PFSK-1 (cell line): ENCODE measurements around the gene GPAM.

ENCODE experiments used
- FOXP2 ChIP-seq: optimal IDR thresholded peaks from 2 replicates; pipeline ENCODE3; 2011; ENCODE audit warnings: borderline replicate concordance, control low read depth, inconsistent platforms; ENCODE audit not compliant: insufficient read depth; ENCODE audit errors: extremely low read length, extremely low read depth
- POLR2AphosphoS5 ChIP-seq: IDR thresholded peaks from 2 replicates; pipeline ENCODE4 v1.6.1; 2012; ENCODE audit warnings: low read depth, mild to moderate bottlenecking, control low read depth, low read length, moderate library complexity
- REST ChIP-seq, 2 experiments: IDR thresholded peaks; 2 replicates each; pipeline versions ENCODE4 v1.6.1 to v1.8.0; 2011 to 2012; ENCODE audit warnings: low read depth in 2 of 2, low read length in 2 of 2, control low read depth in 1 of 2, inconsistent platforms in 1 of 2, mild to moderate bottlenecking in 1 of 2, moderate library complexity in 1 of 2; ENCODE audit not compliant: insufficient read depth in 1 of 2
- SIN3A ChIP-seq: IDR thresholded peaks from 2 replicates; pipeline ENCODE4 v1.6.1; 2012; ENCODE audit warnings: mild to moderate bottlenecking, low read length, moderate library complexity, borderline replicate concordance; ENCODE audit not compliant: insufficient read depth
- TAF1 ChIP-seq: IDR thresholded peaks from 2 replicates; pipeline ENCODE4 v1.6.1; 2012; ENCODE audit warnings: low read length, control low read depth, borderline replicate concordance; ENCODE audit not compliant: insufficient read depth

The GPAM gene

DNA sequence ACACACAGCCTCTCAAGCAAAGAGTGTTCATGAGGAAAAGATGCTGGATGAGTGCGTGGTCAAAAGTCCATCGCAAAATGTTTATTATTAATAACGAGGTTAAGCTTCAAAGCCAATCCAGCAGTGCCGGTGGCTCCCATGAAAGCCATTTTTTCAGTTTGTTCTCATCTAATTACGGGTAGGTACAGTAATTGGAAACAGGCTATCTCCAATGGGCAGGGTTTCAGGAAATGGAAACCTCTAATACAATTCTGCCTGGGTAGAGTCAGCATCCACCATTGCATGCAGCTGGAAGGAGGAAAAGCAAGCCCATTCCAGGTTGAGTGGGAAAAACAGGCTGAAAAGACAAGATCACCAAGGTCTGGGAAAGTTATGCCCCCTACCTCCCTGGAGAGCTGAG, 57.4 kb downstream of the GPAM start:
- TF ChIP-seq FOXP2 (no peak), POLR2AphosphoS5 (no peak), REST (IDR thresholded peaks at IDR 0.05; ENCODE audit: insufficient read depth in 1 of 2, low read depth in 2 of 2, low read length in 2 of 2) (no peak), SIN3A (no peak), TAF1 (no peak)

DNA sequence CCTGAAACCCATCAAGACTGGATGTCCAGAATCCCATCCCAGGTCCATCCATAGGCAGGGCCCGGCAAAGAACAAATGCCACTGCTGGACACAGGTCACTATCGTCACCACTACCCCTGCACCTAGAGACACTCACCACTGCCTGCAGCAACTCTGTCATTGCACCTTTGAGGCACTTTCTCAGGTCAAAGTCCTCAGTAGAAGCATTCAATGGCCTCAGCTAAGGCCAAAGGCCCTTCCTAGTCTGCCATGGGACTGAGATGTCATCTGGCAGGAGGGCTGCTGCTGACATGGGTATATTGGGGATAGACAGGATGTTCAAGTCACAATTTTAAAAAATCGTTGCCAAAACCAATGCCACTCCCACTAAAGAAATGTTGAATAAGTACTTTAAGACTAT, 58.7 kb downstream of the GPAM start:
- no peak for TF ChIP-seq REST (IDR thresholded peaks at IDR 0.05; ENCODE audit: insufficient read depth in 1 of 2, low read depth in 2 of 2, low read length in 2 of 2)
- TF ChIP-seq POLR2AphosphoS5: no peak
- TF ChIP-seq TAF1: no peak
- TF ChIP-seq SIN3A: no peak
- no peak for TF ChIP-seq FOXP2

GRCh38 chr10:112122827-112123226, 60.7 kb downstream of the GPAM start:
- TF ChIP-seq SIN3A (no peak), REST (IDR thresholded peaks at IDR 0.05; ENCODE audit: insufficient read depth in 1 of 2, low read depth in 2 of 2, low read length in 2 of 2) (no peak), POLR2AphosphoS5 (no peak), FOXP2 (no peak), TAF1 (no peak)

DNA sequence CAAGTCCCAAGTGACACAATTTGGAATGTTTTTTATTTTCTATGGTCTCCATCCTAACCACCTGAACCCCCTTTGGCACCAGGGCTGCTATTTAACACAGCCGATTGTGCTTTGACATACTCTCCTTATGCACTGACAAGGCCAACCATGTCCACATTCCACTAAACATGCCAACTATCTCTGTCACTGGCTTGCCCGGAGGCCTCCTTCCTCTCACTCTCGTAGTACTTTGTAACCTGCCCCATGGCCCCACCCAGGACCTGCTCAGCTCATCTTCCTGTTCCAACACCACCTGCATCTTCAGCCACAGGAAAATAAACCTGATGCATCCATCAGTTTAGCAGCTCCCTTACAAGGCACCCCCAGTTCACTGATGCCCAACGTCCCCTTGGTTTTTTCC, 63.1 kb downstream of the GPAM start:
- TF ChIP-seq REST (IDR thresholded peaks at IDR 0.05; ENCODE audit: insufficient read depth in 1 of 2, low read depth in 2 of 2, low read length in 2 of 2) (no peak), FOXP2 (no peak), TAF1 (no peak), POLR2AphosphoS5 (no peak), SIN3A (no peak)
